Skin of body (tissue), 3 donors: ENCODE results near the gene MIPEP. TPM values are rescaled to one million over a fixed set of nuclear protein-coding genes. Genes with fewer than 3 reads are reported as not detected.

Experiments used
- DNase-seq: peaks from one replicate; lab custom pipeline; 2025; lab: John Stamatoyannopoulos, UW
- small RNA-seq: library from RNA; depleted of rRNA; stranded (forward); fragments of <200 nt; gene quantifications from one replicate; pipeline ENCODE3, GENCODE V24; 2014; ENCODE audit warnings: low replicate concordance
- total RNA-seq: library from RNA; depleted of rRNA; stranded (reverse); fragments of >200 nt; gene quantifications from one replicate; pipeline ENCODE4 v1.2.3, GENCODE V29; 2014

Gene MIPEP
- total RNA-seq, 1 donor from 2014 or later = 23.9 TPM

GRCh38 chr13:23683084-23683483, 206.1 kb downstream of the MIPEP start:
- no peak for DNase-seq

GRCh38 chr13:23680845-23681669, 208.1 kb downstream of the MIPEP start:
- no peak for DNase-seq

Small RNA genes lying within 50 kb of the gene (small RNA-seq; reads per million reads assigned to genes)
- gene MTCO3P2 = not detected

Other genes with a start within 250 kb of the MIPEP start
- gene C1QTNF9B, start 8.1 kb upstream of the MIPEP start, total RNA-seq = 0.20 TPM